ENCODE data around the gene MYO15B. TPM values are rescaled to one million over a fixed set of nuclear protein-coding genes. Genes with fewer than 3 reads are reported as not detected.
"Not testable (repeated sequence)": the region's sequence is repeated elsewhere in the genome, so short reads cannot be mapped to it uniquely, and the experiment has no call there.

MYO15B gene
- total RNA-seq, 2 experiments from 2014 or later: 8.9 to 19.2 TPM

- H3K9me3 ChIP-seq (ENCODE audit: low read length): no peaks in the 10 kb centered on the region
- H3K4me2 ChIP-seq (ENCODE audit: low read length): no peak overlapping the region
- DNase-seq (ENCODE audit: low spot score): no peak
- H4K20me1 ChIP-seq (ENCODE audit: insufficient read depth, low read length): no peaks in the 10 kb centered on the region
- no peaks in the 10 kb centered on the region for H3K79me2 ChIP-seq (ENCODE audit: insufficient read depth, low read depth, low read length)
- H3K36me3 ChIP-seq (ENCODE audit: insufficient read depth, low read length): no peaks in the 10 kb centered on the region
- TF ChIP-seq EZH2phosphoT487 (IDR thresholded peaks at IDR 0.05; ENCODE audit: borderline replicate concordance, low read depth, low read length): no peak
- no peak for TF ChIP-seq CTCF (conservative IDR thresholded peaks at IDR 0.05; ENCODE audit: low read length)
- ChIA-PET POLR2A (no interaction called here), CTCF (ENCODE audit: unreplicated experiment) (interaction anchor here (0.6 kb wide), 1 partner anchor 98 kb away, joined by 3 read pairs; no protein-coding TSS in a partner anchor)
- no peak overlapping the region for H2AFZ ChIP-seq (ENCODE audit: low read length)
- no peak overlapping the region for H3K27ac ChIP-seq (ENCODE audit: low read depth, low read length, poor library complexity, severe bottlenecking)
- peaks cover 21% of the 10 kb centered on the region for H3K4me1 ChIP-seq (ENCODE audit: insufficient read depth, low read length, poor library complexity, severe bottlenecking)
- no peaks in the 10 kb centered on the region for H3K9me2 ChIP-seq (ENCODE audit: insufficient read depth, low read length)
- intact Hi-C loops (cut with micrococcal nuclease; ENCODE audit: unreplicated experiment): no loop called here
- BruUV-seq (replicated peaks): no TSS peak
- no peak overlapping the region for H3K4me3 ChIP-seq (ENCODE audit: low read depth, low read length, poor library complexity, severe bottlenecking)
Observed at GRCh38 chr17:75591722-75592302, 4.2 kb downstream of the MYO15B start.

GRCh38 chr17:75592348-75593020 lies 4.9 kb downstream of the MYO15B start:
- Histone ChIP-seq H3K4me2 (ENCODE audit: low read length) (no peak overlapping the region), H3K9me3 (ENCODE audit: low read length) (no peaks in the 10 kb centered on the region), H4K20me1 (ENCODE audit: insufficient read depth, low read length) (no peaks in the 10 kb centered on the region), H3K9me2 (ENCODE audit: insufficient read depth, low read length) (no peaks in the 10 kb centered on the region), H3K79me2 (ENCODE audit: insufficient read depth, low read depth, low read length) (no peaks in the 10 kb centered on the region), H3K4me3 (ENCODE audit: low read depth, low read length, poor library complexity, severe bottlenecking) (no peak overlapping the region), H2AFZ (ENCODE audit: low read length) (no peak overlapping the region), H3K27ac (ENCODE audit: low read depth, low read length, poor library complexity, severe bottlenecking) (no peak overlapping the region), H3K36me3 (ENCODE audit: insufficient read depth, low read length) (no peaks in the 10 kb centered on the region), H3K4me1 (ENCODE audit: insufficient read depth, low read length, poor library complexity, severe bottlenecking) (peaks cover 21% of the 10 kb centered on the region)
- CTCF ChIA-PET (ENCODE audit: unreplicated experiment): interaction anchor here (1.0 kb wide), 1 partner anchor 9 kb away, joined by 4 read pairs; no protein-coding TSS in a partner anchor
- POLR2A ChIA-PET: interaction anchor here (0.6 kb wide), 2 partner anchors 92 to 275 kb away, joined by 3 to 5 read pairs; no protein-coding TSS in a partner anchor
- no TSS peak for BruUV-seq (replicated peaks)
- TF ChIP-seq CTCF (conservative IDR thresholded peaks at IDR 0.05; ENCODE audit: low read length) (no peak), EZH2phosphoT487 (IDR thresholded peaks at IDR 0.05; ENCODE audit: borderline replicate concordance, low read depth, low read length) (no peak)
- no peak for DNase-seq (ENCODE audit: low spot score)
- intact Hi-C loops (cut with micrococcal nuclease; ENCODE audit: unreplicated experiment): no loop called here

DNA sequence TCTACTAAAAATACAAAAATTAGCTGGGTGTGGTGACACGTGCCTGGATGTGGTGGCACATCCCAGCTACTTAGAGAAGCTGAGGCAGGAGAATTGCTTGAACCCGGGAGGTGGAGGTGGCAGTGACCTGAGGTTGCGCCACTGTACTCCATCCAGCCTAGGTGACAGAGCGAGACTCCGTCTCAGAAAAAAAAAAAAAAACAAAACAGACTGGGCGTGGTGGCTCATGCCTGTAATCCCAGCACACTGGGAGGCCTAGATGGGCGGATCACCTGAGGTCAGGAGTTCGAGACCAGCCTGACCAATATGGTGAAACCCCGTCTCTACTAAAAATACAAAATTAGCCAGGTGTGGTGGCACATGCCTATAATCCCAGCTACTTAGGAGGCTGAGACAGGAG lies 5.8 kb downstream of the MYO15B start:
- H3K36me3 ChIP-seq (ENCODE audit: insufficient read depth, low read length); intact Hi-C loops (cut with micrococcal nuclease; ENCODE audit: unreplicated experiment); H3K9me2 ChIP-seq (ENCODE audit: insufficient read depth, low read length); H3K4me3 ChIP-seq (ENCODE audit: low read depth, low read length, poor library complexity, severe bottlenecking); H3K27ac ChIP-seq (ENCODE audit: low read depth, low read length, poor library complexity, severe bottlenecking); BruUV-seq (replicated peaks); H2AFZ ChIP-seq (ENCODE audit: low read length); H4K20me1 ChIP-seq (ENCODE audit: insufficient read depth, low read length); DNase-seq (ENCODE audit: low spot score); H3K9me3 ChIP-seq (ENCODE audit: low read length); H3K4me2 ChIP-seq (ENCODE audit: low read length); H3K79me2 ChIP-seq (ENCODE audit: insufficient read depth, low read depth, low read length): not testable (repeated sequence)
- CTCF ChIA-PET (ENCODE audit: unreplicated experiment): interaction anchor here (1.0 kb wide), 1 partner anchor 8 kb away, joined by 4 read pairs; no protein-coding TSS in a partner anchor
- H3K4me1 ChIP-seq (ENCODE audit: insufficient read depth, low read length, poor library complexity, severe bottlenecking): peaks cover 20% of the 10 kb centered on the region
- POLR2A ChIA-PET: interaction anchor here (0.9 kb wide), 1 partner anchor 134 kb away, joined by 5 read pairs; no protein-coding TSS in a partner anchor

All from OCI-LY7 (cell line).